Bronchial epithelial cell (primary cell): Measurements from ENCODE around the gene IL9. TPM values are rescaled to one million over a fixed set of nuclear protein-coding genes. Genes with fewer than 3 reads are reported as not detected.

Experiments
- DNase-seq: peaks from one replicate; pipeline ENCODE4 v3.0.0-alpha.2; 2010; ENCODE audit warnings: low read depth
- FAIRE-seq: peaks from 2 replicates; lab custom pipeline; 2011; peaks lifted over from hg19 to GRCh38; lab: Jason Lieb, UNC
- H3K27me3 ChIP-seq: 2 replicates; pipeline ENCODE4 v1.5.1; 2011; ENCODE audit warnings: low read length; ENCODE audit not compliant: control insufficient read depth, insufficient read depth
- H3K36me3 ChIP-seq: 2 replicates; pipeline ENCODE4 v1.5.1; 2011; ENCODE audit warnings: low read length; ENCODE audit not compliant: control insufficient read depth, insufficient read depth
- H3K4me3 ChIP-seq: 2 replicates; pipeline ENCODE4 v1.5.1; 2011; ENCODE audit warnings: mild to moderate bottlenecking, low read depth, low read length, control low read depth
- total RNA-seq: library from RNA; depleted of rRNA; stranded (reverse); fragments of >200 nt; gene quantifications from 2 replicates; pipeline ENCODE4 v1.2.1, GENCODE V29; 2014
- TF ChIP-seq, protein P1 (sequence below): IDR thresholded peaks from 2 replicates; pipeline ENCODE4 v1.5.1; 2011; ENCODE audit warnings: mild to moderate bottlenecking, moderate library complexity, low read length, control low read depth, inconsistent platforms; ENCODE audit not compliant: insufficient read depth, severe bottlenecking

IL9 gene
- total RNA-seq, 1 donor from 2014 or later: not detected

DNA sequence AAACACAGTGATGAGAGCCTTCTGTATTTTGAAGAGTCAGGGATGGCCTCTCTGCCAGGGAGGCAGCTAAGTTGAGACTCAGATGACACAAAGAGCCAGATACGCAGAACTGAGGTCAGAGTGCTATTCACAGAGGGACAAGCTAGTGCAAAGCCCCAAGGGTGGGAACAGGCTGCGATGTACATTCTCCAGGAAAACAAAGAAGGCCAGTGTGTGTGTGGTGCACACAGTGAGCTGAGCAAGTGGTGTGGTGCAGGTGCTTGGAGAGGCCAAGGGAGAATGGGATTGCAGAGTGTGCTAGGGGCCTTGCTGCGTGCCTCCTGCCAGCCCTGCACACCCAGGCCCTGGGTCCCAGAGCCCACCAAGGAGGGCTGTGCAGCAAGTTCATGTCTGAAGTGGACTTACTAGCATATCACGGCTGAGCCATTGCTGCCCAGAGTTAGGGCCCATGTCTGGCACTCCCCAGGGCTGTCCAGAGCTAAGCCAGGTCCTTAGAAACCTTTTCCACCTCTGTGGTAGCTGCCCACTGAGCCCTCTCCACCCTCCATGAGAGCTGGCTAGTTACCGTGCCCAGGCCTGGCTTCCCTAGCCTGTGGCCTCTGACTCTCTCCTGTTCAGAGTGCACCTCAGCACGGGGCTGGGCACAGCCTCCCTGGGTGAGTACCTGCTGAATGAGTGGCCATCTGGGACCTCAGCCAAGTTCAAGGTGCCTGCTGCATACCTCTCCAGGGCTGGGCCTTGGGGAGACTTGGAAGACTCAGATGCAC, 51.9 kb downstream of the IL9 start:
- FAIRE-seq: peak; percentile 87
- Histone ChIP-seq H3K36me3 (no peaks in the 10 kb centered on the region), H3K27me3 (peaks cover 1% of the 10 kb centered on the region), H3K4me3 (no peak overlapping the region)
- TF ChIP-seq, protein P1, sequence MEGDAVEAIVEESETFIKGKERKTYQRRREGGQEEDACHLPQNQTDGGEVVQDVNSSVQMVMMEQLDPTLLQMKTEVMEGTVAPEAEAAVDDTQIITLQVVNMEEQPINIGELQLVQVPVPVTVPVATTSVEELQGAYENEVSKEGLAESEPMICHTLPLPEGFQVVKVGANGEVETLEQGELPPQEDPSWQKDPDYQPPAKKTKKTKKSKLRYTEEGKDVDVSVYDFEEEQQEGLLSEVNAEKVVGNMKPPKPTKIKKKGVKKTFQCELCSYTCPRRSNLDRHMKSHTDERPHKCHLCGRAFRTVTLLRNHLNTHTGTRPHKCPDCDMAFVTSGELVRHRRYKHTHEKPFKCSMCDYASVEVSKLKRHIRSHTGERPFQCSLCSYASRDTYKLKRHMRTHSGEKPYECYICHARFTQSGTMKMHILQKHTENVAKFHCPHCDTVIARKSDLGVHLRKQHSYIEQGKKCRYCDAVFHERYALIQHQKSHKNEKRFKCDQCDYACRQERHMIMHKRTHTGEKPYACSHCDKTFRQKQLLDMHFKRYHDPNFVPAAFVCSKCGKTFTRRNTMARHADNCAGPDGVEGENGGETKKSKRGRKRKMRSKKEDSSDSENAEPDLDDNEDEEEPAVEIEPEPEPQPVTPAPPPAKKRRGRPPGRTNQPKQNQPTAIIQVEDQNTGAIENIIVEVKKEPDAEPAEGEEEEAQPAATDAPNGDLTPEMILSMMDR: no peak
- peak; percentile 67 for DNase-seq

DNA sequence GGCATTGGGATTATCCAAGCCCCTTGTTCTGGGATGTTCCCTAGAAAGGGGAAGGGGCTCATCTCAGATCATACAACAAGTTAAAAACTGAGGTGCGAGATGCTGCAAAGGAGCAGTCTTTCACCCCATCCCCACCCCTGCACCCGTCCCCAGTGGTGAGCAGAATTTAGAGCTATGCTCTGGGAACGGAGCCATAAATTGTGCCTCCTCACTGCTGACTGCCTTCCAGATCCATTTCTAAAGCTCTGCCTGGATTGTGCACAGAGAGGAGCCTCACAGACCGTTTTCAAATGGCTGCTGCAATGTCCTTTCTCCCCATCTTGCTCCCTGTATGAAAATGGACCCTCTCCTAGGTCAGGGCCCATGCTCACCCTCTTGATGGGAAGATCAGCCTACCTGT, 52.9 kb downstream of the IL9 start:
- Histone ChIP-seq H3K4me3 (no peak overlapping the region), H3K36me3 (no peaks in the 10 kb centered on the region), H3K27me3 (peaks cover 1% of the 10 kb centered on the region)
- DNase-seq: no peak
- FAIRE-seq: no peak
- TF ChIP-seq, protein P1: no peak

Other genes with a start within 250 kb of the IL9 start
- gene SLC25A48, start 61.2 kb downstream of the IL9 start, total RNA-seq: not detected in 2 replicates
- gene LECT2, start 59.1 kb upstream of the IL9 start, total RNA-seq: not detected in 2 replicates
- 211 and 218 TPM in 2 replicates for gene TGFBI, start 133.1 kb upstream of the IL9 start, total RNA-seq
- 24.6 and 29.7 TPM in 2 replicates for gene SMAD5, start 237.0 kb upstream of the IL9 start, total RNA-seq